Fibroblast of peridontal ligament (primary cell): ENCODE data around the gene PCIF1.
"Not testable (repeated sequence)": the region's sequence is repeated elsewhere in the genome, so short reads cannot be mapped to it uniquely, and the experiment has no call there.

Experiments used
- DNase-seq: peaks from one replicate; pipeline ENCODE4 v3.0.0-alpha.2; 2010; ENCODE audit errors: extremely low read depth

PCIF1 gene

DNA sequence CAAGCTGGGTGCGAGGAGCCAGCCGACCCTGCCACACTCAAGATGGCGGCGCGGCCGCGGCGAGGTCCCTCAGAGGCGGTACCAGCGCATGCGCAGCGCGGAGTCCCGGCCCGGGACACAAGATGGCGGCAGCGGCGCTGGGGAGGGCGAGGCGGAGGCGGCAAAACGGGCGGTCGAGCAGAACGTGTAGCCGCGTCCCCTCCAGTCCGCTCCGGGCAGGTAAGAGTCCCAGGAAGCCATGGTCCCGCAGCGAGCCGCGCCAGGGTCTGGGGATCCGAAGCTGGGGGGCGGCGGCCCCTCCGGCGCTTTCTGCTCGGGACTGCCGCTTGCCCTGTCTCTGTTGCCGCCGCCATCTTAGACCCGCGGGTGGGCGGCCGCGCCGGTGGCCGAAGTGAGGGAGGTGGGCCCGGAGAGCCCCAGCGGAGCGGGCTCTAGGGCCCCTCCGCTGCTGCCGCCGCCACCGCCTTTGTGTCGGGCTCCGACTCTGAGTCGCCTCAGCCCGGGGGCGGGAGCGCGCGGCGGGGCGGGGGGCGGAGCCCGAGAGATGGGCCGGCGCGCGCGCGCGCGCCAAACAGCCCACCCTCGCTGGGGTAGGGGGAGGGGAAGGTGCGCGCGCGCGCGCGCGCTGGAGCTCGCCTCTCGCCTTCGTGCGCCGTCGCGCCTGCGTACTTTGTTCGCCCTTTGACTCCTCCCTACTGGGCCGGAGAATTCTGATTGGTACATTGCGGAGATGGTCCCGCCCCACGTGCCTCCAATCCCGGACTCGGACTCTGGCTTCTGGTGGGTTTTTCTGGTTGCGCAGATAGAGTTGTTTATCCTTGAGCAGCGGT lies at the start of gene PCIF1:
PCIF1 (plus strand) TSS at position 98 of the 830 bp plus-strand sequence. CDS start 4,317 bp downstream, outside the sequence.
- DNase-seq, result peak; percentile 97

- no peak for DNase-seq
These were observed 47.7 kb upstream of the PCIF1 start for GRCh38 chr20:45886590-45887345.

DNA sequence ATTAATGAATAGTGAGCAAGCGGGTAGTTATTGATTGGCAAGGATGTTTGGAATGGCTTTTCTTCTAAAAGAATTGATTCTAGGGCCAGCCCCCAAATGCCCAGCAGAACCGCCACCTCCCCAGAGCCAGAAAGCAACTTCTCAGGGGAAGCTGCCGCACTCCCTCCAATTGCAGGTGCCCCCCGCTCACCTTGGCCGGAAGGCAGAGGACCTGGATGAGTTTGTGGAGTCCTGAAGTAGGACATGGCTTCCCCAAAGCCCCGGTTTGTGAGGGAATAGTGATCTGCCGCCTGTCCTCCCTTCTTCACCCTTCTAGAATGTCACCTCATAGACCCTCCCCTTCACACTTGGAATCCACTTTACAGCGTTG lies 47.2 kb upstream of the PCIF1 start, which contains the start of gene SPATA25:
SPATA25 (minus strand) TSS at position 277 of the 370 bp plus-strand sequence; CDS start at position 245, 32 bp downstream.
- no peak for DNase-seq

DNA sequence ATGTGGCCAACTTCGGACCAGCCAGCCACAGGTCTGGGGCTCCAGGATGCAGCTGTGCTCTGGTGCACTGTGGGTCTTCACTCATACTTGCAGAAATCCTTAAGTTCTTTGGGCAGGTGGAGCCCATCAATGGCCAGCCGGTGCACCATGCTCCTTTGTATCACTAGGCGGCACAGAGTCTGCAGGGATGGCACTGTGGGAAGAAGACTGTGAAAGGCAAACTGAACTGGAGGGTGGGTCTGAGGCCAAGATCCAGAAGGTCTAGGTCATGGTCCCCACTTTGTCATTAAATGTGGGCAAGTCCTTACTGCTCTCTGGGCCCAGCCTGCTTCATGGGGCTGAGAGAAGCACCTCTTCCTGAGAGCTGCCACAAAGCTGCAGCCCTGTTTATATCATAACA lies 45.8 kb upstream of the PCIF1 start:
- DNase-seq, result no peak

- peak; percentile 71 for DNase-seq
These were observed 44.2 kb upstream of the PCIF1 start for GRCh38 chr20:45890077-45890984.

DNA sequence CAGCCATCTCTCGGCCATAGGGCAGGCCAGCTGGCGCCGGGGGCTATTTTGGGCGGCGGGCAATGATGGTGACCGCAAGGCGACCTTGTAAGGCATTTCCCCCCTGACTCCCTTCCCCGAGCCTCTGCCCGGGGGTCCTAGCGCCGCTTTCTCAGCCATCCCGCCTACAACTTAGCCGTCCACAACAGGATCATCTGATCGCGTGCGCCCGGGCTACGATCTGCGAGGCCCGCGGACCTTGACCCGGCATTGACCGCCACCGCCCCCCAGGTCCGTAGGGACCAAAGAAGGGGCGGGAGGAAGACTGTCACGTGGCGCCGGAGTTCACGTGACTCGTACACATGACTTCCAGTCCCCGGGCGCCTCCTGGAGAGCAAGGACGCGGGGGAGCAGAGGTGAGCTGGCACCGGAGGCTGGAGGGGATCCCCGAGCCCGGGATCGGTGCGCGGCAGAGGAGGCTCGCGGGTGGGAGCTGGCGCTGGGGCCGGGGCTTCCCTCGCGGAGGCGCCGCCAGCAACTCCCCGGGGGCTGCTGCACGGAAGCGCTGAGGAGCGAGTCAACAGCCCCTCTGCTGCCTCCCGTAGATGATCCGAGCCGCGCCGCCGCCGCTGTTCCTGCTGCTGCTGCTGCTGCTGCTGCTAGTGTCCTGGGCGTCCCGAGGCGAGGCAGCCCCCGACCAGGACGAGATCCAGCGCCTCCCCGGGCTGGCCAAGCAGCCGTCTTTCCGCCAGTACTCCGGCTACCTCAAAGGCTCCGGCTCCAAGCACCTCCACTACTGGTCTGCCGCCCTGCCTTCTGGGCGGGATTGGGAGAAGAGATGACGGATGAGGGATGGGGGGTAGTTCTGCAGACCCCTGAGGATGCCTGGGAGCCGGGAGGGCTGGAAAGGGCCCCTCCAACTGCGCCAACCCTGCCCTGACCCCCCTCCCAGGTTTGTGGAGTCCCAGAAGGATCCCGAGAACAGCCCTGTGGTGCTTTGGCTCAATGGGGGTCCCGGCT lies 43.2 kb upstream of the PCIF1 start, which contains the start of the genes CTSA and NEURL2:
CTSA (plus strand) TSS at position 351 of the 999 bp plus-strand sequence; CDS start at position 585, 234 bp downstream.
NEURL2 (minus strand) TSS at position 224 of the 999 bp plus-strand sequence; CDS start at position 7, 217 bp downstream.
- DNase-seq, result peak; percentile 90

DNA sequence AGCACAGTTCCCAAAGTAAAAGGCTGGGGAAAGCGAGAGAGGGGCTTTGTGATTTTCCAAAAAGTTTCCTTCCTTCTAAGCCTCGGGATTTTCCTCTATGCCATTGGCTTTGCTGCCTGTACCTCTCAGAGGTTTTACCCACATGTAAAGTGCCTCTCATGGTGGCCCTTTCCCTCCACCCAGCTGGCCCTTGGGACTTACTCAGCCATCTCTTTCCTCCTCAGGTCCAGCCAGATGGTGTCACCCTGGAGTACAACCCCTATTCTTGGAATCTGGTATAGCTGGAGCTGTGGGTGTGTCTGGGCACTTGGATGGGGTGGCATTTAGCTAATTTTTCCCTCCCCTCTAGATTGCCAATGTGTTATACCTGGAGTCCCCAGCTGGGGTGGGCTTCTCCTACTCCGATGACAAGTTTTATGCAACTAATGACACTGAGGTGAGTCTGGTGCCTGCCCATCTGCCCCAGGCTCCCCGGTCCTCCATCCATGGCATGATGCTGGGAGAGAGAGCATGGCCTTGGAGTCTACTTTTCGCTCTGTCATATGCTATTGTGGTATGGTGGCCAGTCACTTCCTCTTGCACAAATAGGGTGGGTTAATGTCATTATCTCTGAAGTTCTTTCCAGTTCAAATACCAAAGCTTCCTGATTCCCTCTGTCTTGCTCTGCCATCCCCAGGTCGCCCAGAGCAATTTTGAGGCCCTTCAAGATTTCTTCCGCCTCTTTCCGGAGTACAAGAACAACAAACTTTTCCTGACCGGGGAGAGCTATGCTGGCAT lies 42.2 kb upstream of the PCIF1 start:
- peak; percentile 39 for DNase-seq

- no peak for DNase-seq
These were observed 41.5 kb upstream of the PCIF1 start for GRCh38 chr20:45892828-45893500.

DNA sequence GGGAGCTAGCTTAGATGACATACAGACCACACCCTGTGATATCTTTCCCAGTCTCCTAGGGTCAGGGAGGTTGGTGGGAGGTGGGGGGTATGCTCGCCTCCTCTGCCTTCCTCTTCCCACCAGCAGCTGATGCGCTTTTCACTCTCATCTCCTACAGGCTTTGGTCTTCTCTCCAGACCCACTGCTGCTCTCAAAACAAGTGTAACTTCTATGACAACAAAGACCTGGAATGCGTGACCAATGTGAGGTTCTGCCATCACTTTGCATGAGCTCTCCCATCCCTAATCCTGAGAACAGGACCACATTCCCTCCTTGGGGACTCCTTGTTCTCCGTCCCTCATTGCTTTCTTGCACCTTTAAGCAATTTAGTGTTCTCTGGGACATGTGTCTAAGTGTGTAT lies 40.7 kb upstream of the PCIF1 start:
- no peak for DNase-seq

GRCh38 chr20:45894797-45895196 lies 39.7 kb upstream of the PCIF1 start:
- no peak for DNase-seq

GRCh38 chr20:45896641-45897161 lies 37.8 kb upstream of the PCIF1 start:
- DNase-seq, result no peak

DNA sequence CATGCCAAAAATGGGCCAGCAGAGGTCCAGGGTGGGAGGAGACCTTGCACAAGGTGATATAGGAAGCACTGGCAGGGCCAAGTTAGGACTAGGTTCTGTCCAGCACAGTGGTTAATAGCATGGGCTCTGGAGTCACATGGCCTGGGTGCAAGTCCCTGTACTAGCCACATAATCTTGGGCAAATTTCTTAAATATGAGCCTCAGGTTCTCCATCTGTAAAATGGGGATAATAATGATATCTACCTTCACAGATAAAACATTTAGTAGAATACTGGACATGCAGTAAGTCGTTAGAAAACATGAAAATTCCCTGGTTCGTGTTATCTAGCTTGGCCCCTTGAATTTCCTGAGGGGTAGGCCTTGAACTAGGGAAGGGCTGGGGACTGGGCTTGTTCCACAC lies 37.2 kb upstream of the PCIF1 start:
- no peak for DNase-seq

DNA sequence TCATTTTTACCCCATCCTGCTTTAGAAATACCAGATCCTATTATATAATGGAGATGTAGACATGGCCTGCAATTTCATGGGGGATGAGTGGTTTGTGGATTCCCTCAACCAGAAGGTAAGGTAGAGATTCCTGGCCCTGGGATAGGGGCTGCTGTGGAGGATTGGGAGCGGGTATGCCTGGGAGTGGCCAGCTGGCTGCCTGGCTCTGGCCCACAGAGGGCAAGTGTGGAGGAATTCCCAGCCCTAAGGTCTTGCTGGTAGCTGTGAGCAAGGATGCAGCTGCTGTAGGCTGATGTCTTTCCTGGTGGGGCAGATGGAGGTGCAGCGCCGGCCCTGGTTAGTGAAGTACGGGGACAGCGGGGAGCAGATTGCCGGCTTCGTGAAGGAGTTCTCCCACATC lies 36.8 kb upstream of the PCIF1 start:
- DNase-seq, result no peak

- no peak for DNase-seq
These were observed 36.2 kb upstream of the PCIF1 start for GRCh38 chr20:45898285-45898684.

DNA sequence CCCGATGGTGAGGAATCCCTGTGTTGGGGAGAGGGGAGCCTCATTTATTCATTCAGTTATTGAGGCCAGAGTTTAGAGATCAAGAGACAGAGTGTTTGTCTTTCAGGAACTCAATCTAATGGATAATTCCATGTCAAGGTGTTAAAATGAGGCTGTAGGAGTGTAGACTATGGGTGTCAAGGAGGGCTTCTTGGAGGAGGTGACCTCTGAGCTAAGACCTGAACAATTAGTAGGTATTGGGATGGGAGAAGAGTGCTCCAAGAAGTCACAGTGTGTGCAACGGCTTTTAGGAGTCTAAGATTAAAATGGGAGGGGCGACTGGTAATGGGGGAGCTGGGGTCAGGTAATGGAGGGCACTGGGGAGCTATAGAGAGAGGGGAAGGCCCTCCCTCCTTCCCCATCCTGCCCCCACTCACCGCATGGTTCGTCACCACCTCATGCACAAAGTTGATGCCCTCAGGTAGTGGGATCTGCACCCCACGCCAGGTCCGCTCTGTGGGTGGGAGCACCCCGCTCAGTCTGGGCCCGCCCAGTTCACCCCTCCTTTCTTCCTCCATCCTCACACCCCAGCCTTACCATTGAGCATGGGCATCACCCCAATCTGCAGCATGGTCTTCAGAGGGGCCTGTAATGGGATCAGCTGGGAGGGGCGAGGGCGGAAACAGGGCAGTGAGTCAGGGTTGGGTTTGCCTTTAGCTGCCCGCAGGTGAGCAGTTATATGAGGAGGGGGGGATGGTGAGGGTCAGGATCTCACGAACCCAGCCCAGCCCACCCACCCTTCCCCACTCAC lies 35.2 kb upstream of the PCIF1 start:
- no peak for DNase-seq

DNA sequence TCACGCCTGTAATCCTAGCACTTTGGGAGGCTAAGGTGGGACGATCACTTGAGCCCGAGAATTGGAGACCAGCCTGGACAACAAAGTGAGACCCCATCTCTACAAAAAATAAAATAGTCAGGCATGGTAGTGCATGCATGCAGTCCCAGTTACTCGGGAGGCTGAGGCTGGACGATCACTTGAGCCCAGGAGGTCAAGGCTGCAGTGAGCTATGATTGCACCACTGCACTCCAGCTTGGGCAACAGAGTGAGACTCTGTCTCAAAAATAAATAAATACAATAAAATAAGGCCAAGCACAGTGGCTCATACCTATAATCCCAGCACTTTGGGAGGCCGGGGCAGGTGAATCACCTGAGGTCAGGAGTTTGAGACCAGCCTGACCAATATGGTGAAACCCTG lies 33.2 kb upstream of the PCIF1 start:
- DNase-seq, result not testable (repeated sequence)

GRCh38 chr20:45902199-45902701 lies 32.2 kb upstream of the PCIF1 start:
- no peak for DNase-seq
